Cerebellar nuclear complex (tissue), 1 donor: ENCODE data around the gene IL31RA.
"Not testable (repeated sequence)": the region's sequence is repeated elsewhere in the genome, so short reads cannot be mapped to it uniquely, and the experiment has no call there.

Experiments used
- DNase-seq, 2 experiments: peaks; one replicate each; lab custom pipeline; 2025; lab: John Stamatoyannopoulos, UW

The IL31RA gene

DNA sequence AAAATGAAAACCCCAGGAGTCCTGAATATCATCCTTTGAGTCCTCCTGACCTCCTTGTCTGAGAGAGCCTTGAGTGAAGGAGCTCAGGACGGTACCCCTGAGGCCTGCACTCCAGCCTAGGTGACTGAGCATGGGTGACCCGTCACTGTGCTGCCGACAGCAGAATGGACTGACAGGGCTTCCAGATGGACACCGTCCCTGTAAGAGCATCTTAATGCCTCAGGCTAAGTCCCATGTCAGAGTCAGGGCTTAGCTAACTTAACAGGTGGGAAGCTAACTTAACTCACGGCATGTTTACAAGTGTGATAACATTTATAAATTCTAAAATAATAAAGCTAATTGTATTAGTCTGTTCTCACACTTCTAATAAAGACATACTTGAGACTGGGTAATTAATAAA, 75.3 kb downstream of the IL31RA start:
- DNase-seq, result no peak

DNA sequence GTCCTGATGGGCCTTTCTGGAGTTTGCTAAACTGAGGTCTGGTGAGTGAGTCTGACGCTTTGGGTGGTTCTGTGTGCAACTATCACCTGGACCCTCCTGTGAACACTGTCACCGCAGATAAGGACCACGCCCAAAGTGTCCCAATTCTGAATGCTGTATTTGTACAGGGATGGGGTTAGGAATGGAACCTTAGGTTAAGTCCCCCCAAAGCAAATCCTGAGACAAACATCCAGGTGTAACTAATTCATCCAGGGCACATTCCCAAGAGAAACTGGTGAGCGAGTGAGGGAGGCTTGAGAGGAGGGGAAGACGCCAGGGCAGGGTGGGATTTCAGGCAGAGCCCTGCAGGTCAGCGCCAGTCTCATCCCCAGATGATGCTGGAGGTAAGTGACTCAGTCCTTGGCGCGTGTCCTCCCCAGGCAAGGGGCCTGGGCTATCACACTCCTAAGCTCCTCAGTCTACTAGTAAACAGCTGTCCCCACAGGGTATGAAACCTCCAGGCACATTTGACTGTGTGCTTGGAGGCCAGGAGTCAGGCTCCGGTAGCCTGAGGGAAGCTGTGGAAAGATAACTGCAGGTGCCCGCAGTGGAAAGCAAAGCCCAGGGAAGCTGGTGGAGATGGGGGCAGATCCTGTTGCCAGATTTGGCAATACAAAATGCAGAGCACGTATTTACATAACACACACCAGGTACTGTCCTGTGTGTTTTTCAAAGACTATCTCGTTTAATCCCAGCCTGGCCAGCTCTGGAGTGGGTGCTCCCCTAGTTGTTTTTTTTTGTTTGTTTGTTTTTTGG, 76.9 kb downstream of the IL31RA start:
- no peak for DNase-seq

DNA sequence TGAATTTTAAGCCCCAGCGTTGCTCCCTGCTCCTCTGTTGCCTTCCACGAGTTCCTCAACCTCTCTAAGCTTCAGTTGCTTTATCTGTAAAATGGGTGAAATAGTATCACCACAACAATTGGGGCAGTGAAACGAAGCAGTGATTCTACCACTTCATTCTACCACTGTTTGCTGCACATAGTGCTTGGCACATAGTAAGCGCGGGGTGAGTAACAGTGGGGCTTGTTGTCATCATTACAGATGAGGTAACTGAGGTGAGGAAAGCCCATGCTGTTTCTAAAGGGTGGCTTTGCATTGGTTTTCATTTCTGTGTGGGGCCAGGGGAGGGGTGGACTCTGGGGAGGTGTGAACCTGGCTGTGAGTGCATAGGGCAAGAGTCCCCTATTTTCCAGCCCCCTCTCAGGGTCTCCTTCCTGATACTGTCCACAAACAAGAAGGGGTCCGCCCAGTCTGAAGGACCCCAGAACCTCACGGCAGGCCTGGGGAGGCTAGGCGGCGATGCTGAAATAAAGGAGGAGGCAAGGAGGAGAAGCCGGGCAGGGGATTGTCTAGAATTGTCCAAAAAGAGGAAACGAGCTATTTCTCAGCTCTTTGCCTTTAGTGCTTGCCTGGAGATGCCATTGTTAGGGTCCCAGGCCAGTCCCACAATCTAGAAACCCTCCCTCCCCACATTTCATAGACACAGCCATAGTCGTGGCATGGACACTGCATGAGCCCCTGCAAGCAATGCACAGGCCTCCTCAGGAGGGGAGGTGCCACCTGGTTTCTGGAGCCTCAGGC, 78.1 kb downstream of the IL31RA start:
- DNase-seq, result no peak

DNA sequence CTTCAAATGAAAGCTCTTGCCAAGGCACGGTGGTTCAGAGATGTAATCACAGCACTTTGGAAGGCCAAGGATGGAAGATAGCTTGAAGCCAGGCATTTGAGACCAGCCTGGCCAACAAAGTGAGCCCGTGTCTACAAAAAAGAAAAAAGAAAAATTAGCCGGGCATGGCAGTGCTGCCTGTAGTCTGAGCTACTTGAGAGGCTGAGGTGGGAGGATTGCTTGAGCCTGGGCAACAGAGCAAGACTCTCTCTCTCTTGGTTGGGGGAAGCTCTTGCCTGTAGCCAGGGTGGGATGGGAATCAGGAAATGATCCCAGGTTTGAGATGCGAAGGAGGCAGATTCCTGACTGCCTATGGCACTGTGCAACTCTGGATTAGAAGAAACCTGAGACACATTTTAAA, 81.5 kb downstream of the IL31RA start:
- DNase-seq, result no peak

DNA sequence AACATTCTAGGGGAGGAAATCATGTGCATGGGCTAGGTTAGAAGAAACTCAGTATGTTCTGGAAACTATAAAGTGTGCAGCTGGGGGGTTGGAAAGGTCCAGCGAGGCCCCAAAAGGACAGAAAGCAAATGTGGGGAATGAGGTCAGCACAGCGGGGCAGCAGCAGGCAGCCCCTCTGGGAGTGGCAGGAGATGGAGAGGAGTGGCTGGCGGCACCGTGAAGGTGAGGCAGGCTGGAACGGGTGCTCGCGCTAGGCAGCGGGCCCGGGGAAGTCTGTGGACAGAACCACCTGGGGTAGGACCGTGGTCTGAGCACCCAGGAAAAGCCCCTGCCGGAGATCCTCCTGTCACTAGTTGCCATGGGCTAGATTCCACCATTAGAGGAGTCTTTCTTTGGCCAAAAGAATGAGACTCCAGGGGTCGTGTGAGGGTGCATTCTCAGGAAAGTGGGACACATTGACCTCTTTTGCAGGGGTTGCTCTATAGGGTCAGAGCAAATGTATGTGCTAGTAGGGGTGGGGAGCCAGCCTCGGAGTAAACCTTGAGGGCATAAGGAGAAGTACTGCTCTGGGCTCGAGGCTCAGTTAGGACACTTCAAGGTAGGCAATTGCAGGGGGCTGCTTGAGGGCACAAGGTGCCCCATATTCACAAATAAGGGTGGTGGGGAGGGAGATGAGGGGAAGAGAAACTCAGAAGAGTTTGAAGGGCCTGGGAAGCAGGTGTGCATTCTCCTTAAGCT, 82.4 kb downstream of the IL31RA start:
- DNase-seq, result no peak

DNA sequence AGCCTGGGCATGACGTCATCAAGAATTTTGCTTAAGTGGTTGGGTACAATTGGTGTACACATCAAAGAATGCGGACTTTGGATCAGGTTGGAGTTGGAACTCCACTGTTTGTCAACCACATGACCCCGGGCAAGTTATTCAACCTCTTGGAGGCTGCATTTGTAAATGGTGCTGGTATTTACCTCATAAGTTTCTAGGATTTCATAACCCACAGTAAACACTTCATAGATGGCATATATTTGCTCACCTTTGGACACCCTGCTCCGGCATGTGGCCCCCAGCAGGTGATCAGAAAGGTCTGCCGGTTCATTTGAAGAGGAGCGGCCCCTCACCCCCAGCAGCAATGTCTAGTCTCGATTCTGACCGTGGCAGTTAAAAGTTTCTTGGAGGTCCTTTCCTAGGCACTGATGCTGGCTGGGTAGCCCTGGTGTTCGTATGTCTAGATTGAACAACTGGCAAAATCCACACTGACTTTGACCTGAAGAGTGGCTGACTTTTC, 83.0 kb downstream of the IL31RA start:
- no peak for DNase-seq

DNA sequence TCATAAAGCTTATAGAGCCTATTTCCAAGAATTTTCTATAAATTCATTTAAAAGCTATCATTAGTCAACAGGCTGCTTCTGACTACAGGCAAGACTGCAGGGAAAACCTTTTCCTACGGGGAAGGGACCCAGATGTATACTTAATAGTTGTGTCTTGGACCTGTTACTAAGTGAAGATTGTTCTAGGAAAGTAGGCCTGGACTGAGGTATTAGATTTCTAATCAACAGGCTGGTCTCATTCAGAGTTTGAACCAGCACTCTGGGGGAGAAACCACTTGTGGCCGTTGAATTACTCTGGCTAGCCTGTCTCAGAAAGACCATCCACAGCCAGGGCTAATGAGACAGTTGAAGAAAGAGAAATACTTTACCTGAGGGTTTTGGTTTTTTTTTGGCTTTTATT, 83.6 kb downstream of the IL31RA start:
- DNase-seq, result no peak

DNA sequence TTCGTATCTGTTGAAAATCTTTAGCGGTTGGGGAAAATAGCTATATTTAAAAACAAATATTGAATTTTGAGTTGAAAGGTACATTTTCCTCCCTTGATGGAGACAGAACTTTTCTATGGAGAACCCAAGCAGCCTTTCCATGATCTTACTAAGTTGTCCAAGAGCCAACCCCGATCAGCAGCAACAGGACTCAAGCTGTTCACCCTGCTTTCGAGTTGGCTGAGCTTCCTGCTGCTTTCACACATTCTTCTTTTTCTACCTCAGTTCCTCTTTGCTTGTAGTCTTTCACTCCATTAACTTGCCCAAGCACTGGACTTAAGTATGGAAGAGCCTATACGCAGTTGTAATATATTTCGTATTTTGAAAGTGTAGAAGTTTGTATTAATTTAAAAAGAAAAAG, 84.2 kb downstream of the IL31RA start:
- no peak for DNase-seq

DNA sequence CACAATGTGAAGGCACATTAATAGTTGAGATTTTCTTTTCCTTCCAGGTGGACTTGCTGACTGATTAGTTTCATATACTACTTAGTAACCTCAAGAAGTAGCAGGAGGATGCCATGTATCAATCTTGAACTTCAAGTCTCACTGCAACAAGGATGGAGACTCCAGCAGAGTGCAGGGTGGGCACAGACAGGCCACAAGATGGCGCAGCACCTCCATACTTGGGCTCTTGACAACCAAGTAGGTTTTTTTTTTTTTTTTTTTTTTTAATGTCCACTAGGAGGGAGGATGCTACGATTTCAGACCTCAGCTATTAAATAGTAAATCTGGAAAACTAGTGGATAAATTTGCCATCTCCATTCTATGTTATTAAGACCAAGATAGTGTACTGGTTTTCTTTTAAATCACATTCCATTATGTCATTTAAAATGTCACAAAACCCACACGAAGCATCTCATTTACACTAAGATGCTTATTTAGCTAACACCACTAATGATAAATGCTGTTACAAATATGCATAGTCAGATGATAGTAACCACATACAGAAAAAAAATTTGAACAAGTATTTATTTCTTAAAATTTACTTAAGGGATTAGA, 85.0 kb downstream of the IL31RA start:
- DNase-seq, result no peak

DNA sequence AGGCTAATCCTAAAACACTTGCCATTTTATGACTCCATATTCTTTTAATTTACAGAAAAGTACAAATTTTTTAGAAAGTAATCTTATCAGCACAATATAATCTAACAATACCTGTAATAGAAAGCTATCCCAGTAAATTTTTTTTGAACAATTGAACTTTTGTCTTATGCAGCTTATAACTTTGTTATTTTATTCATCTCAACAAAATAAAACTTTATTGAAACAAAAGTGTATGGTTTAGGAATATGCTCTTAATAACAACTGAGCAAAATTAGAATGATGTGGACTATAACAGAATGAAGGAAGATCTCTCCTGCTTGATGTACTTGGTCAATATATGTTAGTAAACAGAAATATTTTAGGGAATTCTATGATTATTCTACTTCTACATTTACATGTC, 86.4 kb downstream of the IL31RA start:
- not testable (repeated sequence) for DNase-seq

DNA sequence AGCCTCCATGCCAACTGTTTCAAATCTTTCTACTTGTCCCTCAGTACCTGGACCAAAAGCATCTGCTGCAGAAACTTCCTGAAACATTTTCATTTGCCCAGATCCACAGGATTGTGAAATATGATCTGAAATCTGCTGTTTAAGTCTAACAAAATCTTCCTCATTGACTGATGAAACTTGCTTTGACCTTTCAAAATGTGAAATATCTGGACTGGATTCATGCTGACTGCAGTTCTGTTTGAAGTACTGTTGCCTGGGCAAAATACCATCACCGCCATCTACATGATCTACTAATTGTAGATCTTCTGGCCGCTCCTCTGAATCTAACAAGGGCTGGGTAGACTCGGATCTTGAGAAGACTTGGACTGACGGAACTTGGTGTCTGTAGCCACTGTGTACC, 90.0 kb downstream of the IL31RA start:
- not testable (repeated sequence) for DNase-seq

DNA sequence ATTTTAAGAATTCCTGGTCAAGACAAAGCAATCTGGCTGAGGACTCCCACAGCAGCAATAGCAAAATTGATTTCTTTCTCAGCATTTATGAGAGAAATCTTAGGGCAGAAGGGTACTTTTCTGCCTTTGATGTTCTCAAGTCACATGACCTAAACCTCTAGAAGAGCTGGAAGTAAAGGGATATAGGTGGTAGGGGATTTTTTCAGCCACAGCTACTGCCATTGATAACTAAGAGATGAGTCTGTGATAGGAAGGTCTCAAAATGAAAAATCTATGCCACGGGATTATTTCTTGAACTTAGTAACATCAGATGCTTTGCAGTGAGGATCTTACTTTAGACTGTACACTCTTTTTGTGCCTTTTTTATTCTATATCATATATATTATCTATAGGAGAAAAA, 108.1 kb downstream of the IL31RA start:
- DNase-seq, result no peak

DNA sequence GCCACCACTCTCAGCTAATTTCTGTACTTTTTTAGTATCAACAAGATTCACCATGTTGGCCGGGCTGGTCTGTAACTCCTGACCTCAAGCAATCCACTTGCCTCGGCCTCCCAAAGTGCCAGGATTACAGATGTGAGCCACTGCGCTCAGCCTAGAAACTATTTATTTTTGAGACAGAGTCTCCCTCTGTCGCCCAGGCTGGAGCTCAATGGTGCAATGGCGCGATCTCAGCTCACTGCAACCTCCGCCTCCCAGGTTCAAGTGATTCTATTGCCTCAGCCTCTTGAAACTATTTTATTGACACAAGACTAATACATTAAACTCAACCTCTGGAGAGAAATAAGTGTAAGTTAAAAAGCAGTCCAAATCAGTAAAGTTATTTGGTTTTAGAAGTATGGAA, 109.6 kb downstream of the IL31RA start:
- DNase-seq, result no peak

DNA sequence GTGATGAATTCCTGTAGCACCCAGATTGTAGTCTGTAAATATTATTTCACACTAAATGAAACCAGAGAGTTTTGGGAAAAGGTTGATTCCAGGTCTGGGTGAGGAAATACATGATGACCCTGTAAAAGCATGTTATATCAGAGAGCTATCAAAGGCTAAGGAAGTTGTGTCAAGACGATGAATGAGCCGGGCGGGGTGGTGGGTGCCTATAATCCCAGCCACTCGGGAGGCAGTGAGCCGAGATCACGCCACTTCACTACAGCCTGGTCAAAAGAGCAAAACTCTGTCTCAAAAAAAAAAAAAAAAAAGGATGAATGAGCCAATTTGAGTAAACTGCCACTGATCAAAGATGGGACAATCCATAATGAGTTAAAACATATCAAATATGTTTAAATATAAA, 114.4 kb downstream of the IL31RA start:
- no peak for DNase-seq

DNA sequence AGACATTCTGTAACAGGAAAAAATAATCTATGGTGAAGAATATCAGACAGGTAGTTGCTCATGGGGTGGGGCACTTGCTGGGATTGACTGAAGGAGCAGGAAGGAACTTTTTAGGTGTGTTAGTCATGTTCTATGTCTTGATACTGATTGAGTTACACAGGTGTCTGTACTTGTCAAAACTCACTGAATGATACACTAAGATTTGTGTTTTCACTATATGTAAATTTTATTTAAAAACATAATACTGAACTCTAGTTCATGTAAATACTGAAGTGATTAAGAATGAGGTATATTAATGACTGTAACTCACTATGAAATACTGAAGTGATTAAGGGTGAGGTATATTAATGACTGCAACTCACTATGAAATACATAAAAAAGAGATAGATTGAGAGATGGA, 115.1 kb downstream of the IL31RA start:
- DNase-seq, result no peak

DNA sequence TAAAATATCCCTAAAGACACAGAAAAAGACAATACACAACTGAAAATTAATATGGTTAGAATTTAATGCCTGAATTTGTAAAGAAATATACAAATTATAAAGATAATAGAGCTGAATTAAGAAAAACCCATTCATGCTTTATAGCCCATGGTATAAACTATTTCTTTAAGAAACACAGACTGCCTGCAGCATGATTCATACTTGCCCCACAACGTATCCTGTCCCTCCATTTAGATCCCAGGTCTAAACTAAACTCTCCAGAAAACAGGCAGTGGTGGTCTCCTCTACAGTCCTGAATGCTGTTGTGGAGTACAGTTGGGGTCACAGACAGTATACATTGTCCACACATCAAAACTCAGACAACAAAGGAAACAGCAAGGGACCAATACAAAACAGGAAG, 118.8 kb downstream of the IL31RA start:
- DNase-seq, result no peak
